HCT116 (cell line): ENCODE data around the gene LRRC42. TPM values are rescaled to one million over a fixed set of nuclear protein-coding genes. Genes with fewer than 3 reads are reported as not detected.

Experiments used
- ATAC-seq: fragments of 200-7000 bp; cut with Tn5 transposase; 2 replicates; pipeline ENCODE4 v1.9.1; 2020; ENCODE audit warnings: mild to moderate bottlenecking, moderate library complexity
- BruUV-seq: library from RNA; stranded (reverse); fragments of 400-500 nt; replicated peaks from 2 replicates; lab custom pipeline; 2021; lab: Mats Ljungman, UMichigan
- CTCF ChIA-PET: fragments of 300-600 bp; sonication (Branson Sonifier 250); formaldehyde crosslinking; loops from one replicate; lab custom pipeline; 2021; ENCODE audit warnings: antibody characterized with exemption; lab: Charles Lee
- POLR2A ChIA-PET: fragments of 300-600, 350-600 bp; sonication (Branson Sonifier 250); formaldehyde crosslinking; loops from one replicate; lab custom pipeline; 2021; ENCODE audit warnings: antibody characterized with exemption; lab: Charles Lee
- RAD21 ChIA-PET, 2 experiments: fragments of 300-600 bp; sonication (Branson Sonifier 250); formaldehyde crosslinking; loops; one replicate each; lab custom pipeline; 2023; ENCODE audit warnings: low total read pairs in 2 of 2; ENCODE audit not compliant: uncharacterized antibody in 2 of 2, unreplicated experiment in 2 of 2, low non-redundant PET in 1 of 2; lab: Charles Lee
- DNase-seq: peaks from one replicate; pipeline ENCODE4 v3.0.0-alpha.2; 2010; ENCODE audit warnings: low read depth, low spot score
- H2AFZ ChIP-seq: fragments of 200-600 bp; shearing (Covaris generic), sonication (generic); 2 replicates; pipeline ENCODE4 v1.6.1; 2017; ENCODE audit warnings: low read depth, mixed run types, mixed read lengths, antibody characterized with exemption, low read length; ENCODE audit not compliant: poor library complexity, severe bottlenecking
- H3K27ac ChIP-seq: 2 replicates; pipeline ENCODE4 v1.5.1; 2012; ENCODE audit warnings: low read depth, low read length
- H3K27me3 ChIP-seq: fragments of 200-600 bp; sonication (generic); 2 replicates; pipeline ENCODE4 v1.6.1; 2016; ENCODE audit warnings: mixed run types, low read length, mixed read lengths; ENCODE audit not compliant: insufficient read depth
- H3K36me3 ChIP-seq, 2 experiments: fragments of 200-500 bp in 1 of 2; fragments of 200-600 bp in 1 of 2; sonication (Bioruptor generic) in 1 of 2; sonication (generic) in 1 of 2; 2 replicates each; pipeline versions ENCODE4 v1.5.1 to v1.6.1; 2014 to 2016; ENCODE audit warnings: low read length in 2 of 2, inconsistent platforms in 1 of 2, mixed read lengths in 1 of 2, mixed run types in 1 of 2; ENCODE audit not compliant: insufficient read depth in 2 of 2, control insufficient read depth in 1 of 2
- H3K4me1 ChIP-seq, 2 experiments: fragments of 200-600 bp in 1 of 2; sonication (generic) in 1 of 2; 2 replicates each; pipeline versions ENCODE4 v1.5.1 to v1.6.1; 2012 to 2017; ENCODE audit warnings: low read length in 2 of 2, inconsistent platforms in 1 of 2, mild to moderate bottlenecking in 1 of 2, mixed read lengths in 1 of 2, mixed run types in 1 of 2, moderate library complexity in 1 of 2; ENCODE audit not compliant: insufficient read depth in 2 of 2, control insufficient read depth in 1 of 2
- H3K4me2 ChIP-seq: fragments of 200-600 bp; sonication (generic); 2 replicates; pipeline ENCODE4 v1.6.1; 2017; ENCODE audit warnings: mixed run types, low read length, mixed read lengths
- H3K4me3 ChIP-seq, 2 experiments: fragments of 200-600 bp in 1 of 2; sonication (generic) in 1 of 2; replicated peaks in 1 of 2; 2 replicates each; pipeline ENCODE4 v1.5.1; 2011 to 2016; ENCODE audit warnings: low read length in 2 of 2, control low read depth in 1 of 2, low read depth in 1 of 2, mild to moderate bottlenecking in 1 of 2, mixed read lengths in 1 of 2, mixed run types in 1 of 2
- H3K79me2 ChIP-seq: fragments of 200-600 bp; sonication (generic); 2 replicates; pipeline ENCODE4 v1.6.1; 2017; ENCODE audit warnings: mild to moderate bottlenecking, mixed run types, low read length, moderate library complexity, mixed read lengths; ENCODE audit not compliant: insufficient read depth
- H3K9ac ChIP-seq: fragments of 200-600 bp; sonication (generic); 2 replicates; pipeline ENCODE4 v1.6.1; 2016; ENCODE audit warnings: low read length, mixed read lengths
- H3K9me2 ChIP-seq: fragments of 200-600 bp; sonication (generic), shearing (Covaris generic); 2 replicates; pipeline ENCODE4 v1.6.1; 2017; ENCODE audit warnings: mixed run types, mild to moderate bottlenecking, moderate library complexity; ENCODE audit not compliant: insufficient read depth
- H3K9me3 ChIP-seq, 2 experiments: fragments of 200-500 bp in 1 of 2; fragments of 200-600 bp in 1 of 2; sonication (Bioruptor generic) in 1 of 2; sonication (generic) in 1 of 2; 2 replicates each; pipeline ENCODE4 v1.6.1; 2014 to 2017; ENCODE audit warnings: low read length in 2 of 2, mixed read lengths in 2 of 2, inconsistent platforms in 1 of 2, low read depth in 1 of 2, mild to moderate bottlenecking in 1 of 2, mixed run types in 1 of 2, moderate library complexity in 1 of 2; ENCODE audit not compliant: control insufficient read depth in 1 of 2, insufficient read depth in 1 of 2
- H4K20me1 ChIP-seq: fragments of 200-600 bp; sonication (generic), shearing (Covaris generic); 2 replicates; pipeline ENCODE4 v1.6.1; 2017; ENCODE audit warnings: mixed run types, mild to moderate bottlenecking, moderate library complexity; ENCODE audit not compliant: insufficient read depth
- CBX3 ChIP-seq: IDR thresholded peaks from 2 replicates; pipeline ENCODE4 v1.6.1; 2012; ENCODE audit warnings: low read depth
- EGR1 ChIP-seq: IDR thresholded peaks from 2 replicates; pipeline ENCODE4 v1.6.1; 2012; ENCODE audit warnings: low read depth
- ELF1 ChIP-seq: IDR thresholded peaks from 2 replicates; pipeline ENCODE4 v1.6.1; 2012; ENCODE audit warnings: low read depth, borderline replicate concordance
- EZH2 ChIP-seq: fragments of 200-600 bp; sonication (generic); IDR thresholded peaks from 2 replicates; pipeline ENCODE4 v1.6.1; 2017; ENCODE audit warnings: antibody characterized with exemption, mixed run types
- FOSL1 ChIP-seq: IDR thresholded peaks from 2 replicates; pipeline ENCODE4 v1.6.1; 2012; ENCODE audit warnings: low read depth
- JUND ChIP-seq: IDR thresholded peaks from 2 replicates; pipeline ENCODE4 v1.6.1; 2012
- RAD21 ChIP-seq: IDR thresholded peaks from 2 replicates; pipeline ENCODE4 v1.6.1; 2012; ENCODE audit warnings: low read depth, mild to moderate bottlenecking
- SIN3A ChIP-seq: IDR thresholded peaks from 2 replicates; pipeline ENCODE4 v1.6.1; 2012; ENCODE audit warnings: low read depth
- SP1 ChIP-seq: IDR thresholded peaks from 2 replicates; pipeline ENCODE4 v1.6.1; 2012; ENCODE audit warnings: low read depth
- SRF ChIP-seq: IDR thresholded peaks from 2 replicates; pipeline ENCODE4 v1.6.1; 2012; ENCODE audit warnings: low read depth
- TCF7L2 ChIP-seq: IDR thresholded peaks from 2 replicates; pipeline ENCODE4 v1.7.0; 2011; ENCODE audit warnings: borderline replicate concordance, inconsistent platforms; ENCODE audit not compliant: insufficient read depth, insufficient read length; ENCODE audit errors: extremely low read depth
- intact Hi-C: fragments of 100-400 bp; cut with micrococcal nuclease; formaldehyde crosslinking; loops from 2 replicates; pipeline ENCODE4 v1.10.0; 2022
- total RNA-seq: library from RNA; stranded (reverse); gene quantifications from one replicate; pipeline ENCODE4 v1.2.1, GENCODE V29; 2021; ENCODE audit not compliant: unreplicated experiment
- TF ChIP-seq, protein P1 (sequence below), 3 experiments: fragments of 200-600 bp in 1 of 3; sonication (generic) in 1 of 3; IDR thresholded peaks in 2 of 3; conservative IDR thresholded peaks in 1 of 3; 2 replicates each; pipeline ENCODE4 v1.5.1; 2012 to 2017; ENCODE audit warnings: low read depth in 2 of 3, low read length in 2 of 3, antibody characterized with exemption in 1 of 3, borderline replicate concordance in 1 of 3, control low read depth in 1 of 3, mild to moderate bottlenecking in 1 of 3, mixed read lengths in 1 of 3, mixed run types in 1 of 3, moderate library complexity in 1 of 3; ENCODE audit not compliant: insufficient read depth in 1 of 3
- TF ChIP-seq, protein P2 (sequence below): IDR thresholded peaks from 2 replicates; pipeline ENCODE4 v1.6.1; 2012; ENCODE audit warnings: low read depth
- TF ChIP-seq, protein P3 (sequence below): IDR thresholded peaks from 2 replicates; pipeline ENCODE4 v1.6.1; 2012
- TF ChIP-seq, protein P4 (sequence below): IDR thresholded peaks from 2 replicates; pipeline ENCODE4 v1.6.1; 2011; ENCODE audit warnings: mild to moderate bottlenecking, low read length, moderate library complexity; ENCODE audit not compliant: insufficient replicate concordance; ENCODE audit errors: extremely low read depth

Gene LRRC42
- total RNA-seq, 1 experiment from 2014 or later = 62.5 TPM

DNA sequence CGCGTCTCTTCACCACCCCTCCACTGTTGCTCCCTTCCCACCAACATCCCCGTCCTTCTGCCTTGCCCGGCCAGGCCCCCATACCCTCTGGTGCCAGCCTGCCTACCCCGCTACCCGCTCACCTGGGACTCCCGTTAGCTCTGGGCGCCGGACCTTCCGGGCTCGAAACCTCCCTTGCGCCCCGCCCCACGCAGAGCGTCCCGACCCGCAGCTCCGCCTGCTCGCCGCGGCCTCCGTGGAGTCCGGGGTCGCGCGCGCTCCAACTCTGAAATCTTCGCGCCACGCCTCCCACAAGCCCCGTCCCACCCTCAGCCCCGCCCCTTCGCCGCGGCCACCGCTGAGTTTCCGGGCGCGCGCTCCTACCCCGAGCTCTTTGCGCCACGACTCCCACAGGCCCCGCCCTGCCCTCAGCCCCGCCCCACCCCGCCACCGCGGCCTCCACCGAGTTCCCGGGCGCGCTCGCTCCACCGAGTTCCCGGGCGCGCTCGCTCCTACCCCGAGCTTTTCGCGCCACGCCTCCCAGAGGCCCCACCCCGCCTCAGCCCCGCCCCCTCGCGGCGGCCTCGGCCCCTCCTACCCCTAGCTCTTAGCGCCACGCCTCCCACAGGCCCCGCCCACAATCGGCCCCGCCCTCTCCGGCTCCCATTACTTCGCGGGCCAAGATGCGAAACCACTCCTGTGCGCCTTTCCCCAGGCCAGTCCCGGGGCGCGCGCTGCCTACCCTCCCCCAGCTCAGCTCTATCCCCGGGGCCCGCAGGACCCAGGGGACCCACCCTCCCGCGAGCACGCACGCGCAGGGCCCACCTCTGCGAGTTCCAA lies 508 bp upstream of the LRRC42 start, which contains the start of gene IFT25 (continued):
- no peak for TF ChIP-seq EZH2
- TF ChIP-seq, protein P1, sequence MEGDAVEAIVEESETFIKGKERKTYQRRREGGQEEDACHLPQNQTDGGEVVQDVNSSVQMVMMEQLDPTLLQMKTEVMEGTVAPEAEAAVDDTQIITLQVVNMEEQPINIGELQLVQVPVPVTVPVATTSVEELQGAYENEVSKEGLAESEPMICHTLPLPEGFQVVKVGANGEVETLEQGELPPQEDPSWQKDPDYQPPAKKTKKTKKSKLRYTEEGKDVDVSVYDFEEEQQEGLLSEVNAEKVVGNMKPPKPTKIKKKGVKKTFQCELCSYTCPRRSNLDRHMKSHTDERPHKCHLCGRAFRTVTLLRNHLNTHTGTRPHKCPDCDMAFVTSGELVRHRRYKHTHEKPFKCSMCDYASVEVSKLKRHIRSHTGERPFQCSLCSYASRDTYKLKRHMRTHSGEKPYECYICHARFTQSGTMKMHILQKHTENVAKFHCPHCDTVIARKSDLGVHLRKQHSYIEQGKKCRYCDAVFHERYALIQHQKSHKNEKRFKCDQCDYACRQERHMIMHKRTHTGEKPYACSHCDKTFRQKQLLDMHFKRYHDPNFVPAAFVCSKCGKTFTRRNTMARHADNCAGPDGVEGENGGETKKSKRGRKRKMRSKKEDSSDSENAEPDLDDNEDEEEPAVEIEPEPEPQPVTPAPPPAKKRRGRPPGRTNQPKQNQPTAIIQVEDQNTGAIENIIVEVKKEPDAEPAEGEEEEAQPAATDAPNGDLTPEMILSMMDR (IDR thresholded peaks at IDR 0.05 in 2 of 3, conservative IDR thresholded peaks at IDR 0.05 in 1 of 3; ENCODE audit: borderline replicate concordance in 1 of 3, insufficient read depth in 1 of 3, low read depth in 2 of 3, low read length in 2 of 3) = no peak
- TF ChIP-seq RAD21 = no peak
- TF ChIP-seq CBX3 = no peak
- TF ChIP-seq SRF = no peak
- TF ChIP-seq SP1 = peak; percentile 18; the same call in 1 of the 2 replicates

DNA sequence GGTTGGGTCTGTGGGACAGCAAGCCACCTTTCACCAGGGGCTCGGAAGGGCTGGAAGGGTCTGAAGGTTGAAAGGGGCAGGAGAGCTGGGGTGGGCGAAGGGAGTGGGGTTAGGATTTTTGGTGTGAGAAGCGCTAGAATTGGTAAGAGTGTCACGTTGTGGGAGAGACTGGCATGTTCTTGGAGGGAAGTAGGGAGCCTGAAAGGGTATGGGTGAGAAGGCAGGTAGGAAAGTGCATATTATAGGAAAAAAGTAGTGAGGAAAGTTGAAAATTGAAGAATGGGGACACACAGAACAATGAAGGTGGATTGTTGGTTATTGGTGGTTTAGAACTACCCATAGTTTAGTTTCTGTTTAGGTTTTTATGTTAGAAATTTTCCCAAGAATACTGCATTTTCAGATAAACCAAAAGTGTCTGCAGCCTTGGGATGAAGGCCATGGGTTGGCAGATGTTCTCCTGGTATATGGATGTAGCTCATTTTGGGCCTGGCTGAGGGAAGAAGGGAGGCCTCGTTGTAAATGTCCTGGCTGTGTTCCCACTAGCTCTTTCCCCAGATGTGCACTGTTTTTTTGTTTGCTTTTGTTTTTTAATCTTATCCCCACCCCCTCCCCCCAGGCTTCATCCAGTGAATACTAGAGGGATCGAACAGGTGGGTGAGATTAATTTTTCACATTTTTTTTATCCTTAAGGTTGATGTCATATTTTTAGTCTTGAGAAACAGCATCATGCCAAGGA lies 1.2 kb downstream of the LRRC42 start:
- Histone ChIP-seq H4K20me1 (no peaks in the 10 kb centered on the region), H3K27me3 (no peaks in the 10 kb centered on the region), H3K79me2 (peaks cover 75% of the 10 kb centered on the region), H2AFZ (no peak overlapping the region), H3K9me3 (no peaks in the 10 kb centered on the region), H3K4me1 (peaks cover 10 to 29% of the 10 kb centered on the region in 2 experiments; a peak in 3 of 4 replicates), H3K9me2 (no peaks in the 10 kb centered on the region), H3K4me2 (peak overlapping the region; percentile 78), H3K36me3 (peaks cover 8 to 15% of the 10 kb centered on the region in 2 experiments; a peak in 2 of 4 replicates), H3K27ac (peak overlapping the region; percentile 66), H3K4me3 (peak overlapping the region; percentile 83 to 87), H3K9ac (peak overlapping the region; percentile 79)
- RAD21 ChIA-PET = no interaction called here
- BruUV-seq = no TSS peak
- no peak for ATAC-seq
- CTCF ChIA-PET = interaction anchor here (0.9 to 1.5 kb wide), 5 partner anchors 12 to 134 kb away, joined by 3 to 8 read pairs (median 4); no protein-coding TSS in a partner anchor
- POLR2A ChIA-PET = interaction anchor here (1.1 kb wide), 1 partner anchor 69 kb away, joined by 4 read pairs; no protein-coding TSS in a partner anchor
- intact Hi-C loops = loop anchor here (2.0 kb wide), 1 partner anchor 59 kb away; the partner anchor contains the start of gene YIPF1
- DNase-seq = no peak
- TF ChIP-seq ELF1 = no peak
- TF ChIP-seq, protein P2, sequence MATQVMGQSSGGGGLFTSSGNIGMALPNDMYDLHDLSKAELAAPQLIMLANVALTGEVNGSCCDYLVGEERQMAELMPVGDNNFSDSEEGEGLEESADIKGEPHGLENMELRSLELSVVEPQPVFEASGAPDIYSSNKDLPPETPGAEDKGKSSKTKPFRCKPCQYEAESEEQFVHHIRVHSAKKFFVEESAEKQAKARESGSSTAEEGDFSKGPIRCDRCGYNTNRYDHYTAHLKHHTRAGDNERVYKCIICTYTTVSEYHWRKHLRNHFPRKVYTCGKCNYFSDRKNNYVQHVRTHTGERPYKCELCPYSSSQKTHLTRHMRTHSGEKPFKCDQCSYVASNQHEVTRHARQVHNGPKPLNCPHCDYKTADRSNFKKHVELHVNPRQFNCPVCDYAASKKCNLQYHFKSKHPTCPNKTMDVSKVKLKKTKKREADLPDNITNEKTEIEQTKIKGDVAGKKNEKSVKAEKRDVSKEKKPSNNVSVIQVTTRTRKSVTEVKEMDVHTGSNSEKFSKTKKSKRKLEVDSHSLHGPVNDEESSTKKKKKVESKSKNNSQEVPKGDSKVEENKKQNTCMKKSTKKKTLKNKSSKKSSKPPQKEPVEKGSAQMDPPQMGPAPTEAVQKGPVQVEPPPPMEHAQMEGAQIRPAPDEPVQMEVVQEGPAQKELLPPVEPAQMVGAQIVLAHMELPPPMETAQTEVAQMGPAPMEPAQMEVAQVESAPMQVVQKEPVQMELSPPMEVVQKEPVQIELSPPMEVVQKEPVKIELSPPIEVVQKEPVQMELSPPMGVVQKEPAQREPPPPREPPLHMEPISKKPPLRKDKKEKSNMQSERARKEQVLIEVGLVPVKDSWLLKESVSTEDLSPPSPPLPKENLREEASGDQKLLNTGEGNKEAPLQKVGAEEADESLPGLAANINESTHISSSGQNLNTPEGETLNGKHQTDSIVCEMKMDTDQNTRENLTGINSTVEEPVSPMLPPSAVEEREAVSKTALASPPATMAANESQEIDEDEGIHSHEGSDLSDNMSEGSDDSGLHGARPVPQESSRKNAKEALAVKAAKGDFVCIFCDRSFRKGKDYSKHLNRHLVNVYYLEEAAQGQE = no peak
- TF ChIP-seq, protein P3, sequence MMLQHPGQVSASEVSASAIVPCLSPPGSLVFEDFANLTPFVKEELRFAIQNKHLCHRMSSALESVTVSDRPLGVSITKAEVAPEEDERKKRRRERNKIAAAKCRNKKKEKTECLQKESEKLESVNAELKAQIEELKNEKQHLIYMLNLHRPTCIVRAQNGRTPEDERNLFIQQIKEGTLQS = no peak
- no peak for TF ChIP-seq FOSL1
- no peak for TF ChIP-seq SIN3A
- no peak for TF ChIP-seq TCF7L2
- TF ChIP-seq, protein P4, sequence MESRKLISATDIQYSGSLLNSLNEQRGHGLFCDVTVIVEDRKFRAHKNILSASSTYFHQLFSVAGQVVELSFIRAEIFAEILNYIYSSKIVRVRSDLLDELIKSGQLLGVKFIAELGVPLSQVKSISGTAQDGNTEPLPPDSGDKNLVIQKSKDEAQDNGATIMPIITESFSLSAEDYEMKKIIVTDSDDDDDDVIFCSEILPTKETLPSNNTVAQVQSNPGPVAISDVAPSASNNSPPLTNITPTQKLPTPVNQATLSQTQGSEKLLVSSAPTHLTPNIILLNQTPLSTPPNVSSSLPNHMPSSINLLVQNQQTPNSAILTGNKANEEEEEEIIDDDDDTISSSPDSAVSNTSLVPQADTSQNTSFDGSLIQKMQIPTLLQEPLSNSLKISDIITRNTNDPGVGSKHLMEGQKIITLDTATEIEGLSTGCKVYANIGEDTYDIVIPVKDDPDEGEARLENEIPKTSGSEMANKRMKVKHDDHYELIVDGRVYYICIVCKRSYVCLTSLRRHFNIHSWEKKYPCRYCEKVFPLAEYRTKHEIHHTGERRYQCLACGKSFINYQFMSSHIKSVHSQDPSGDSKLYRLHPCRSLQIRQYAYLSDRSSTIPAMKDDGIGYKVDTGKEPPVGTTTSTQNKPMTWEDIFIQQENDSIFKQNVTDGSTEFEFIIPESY = no peak
- no peak for TF ChIP-seq EGR1
- TF ChIP-seq JUND = no peak
- TF ChIP-seq SRF = no peak
